ENCODE measurements around the gene C16orf86. TPM values are rescaled to one million over a fixed set of nuclear protein-coding genes. Genes with fewer than 3 reads are reported as not detected.

Gene C16orf86
- polyA plus RNA-seq, 1 of the 3 experiments (the other 2 are of a cell fraction), result 4.3 TPM

DNA sequence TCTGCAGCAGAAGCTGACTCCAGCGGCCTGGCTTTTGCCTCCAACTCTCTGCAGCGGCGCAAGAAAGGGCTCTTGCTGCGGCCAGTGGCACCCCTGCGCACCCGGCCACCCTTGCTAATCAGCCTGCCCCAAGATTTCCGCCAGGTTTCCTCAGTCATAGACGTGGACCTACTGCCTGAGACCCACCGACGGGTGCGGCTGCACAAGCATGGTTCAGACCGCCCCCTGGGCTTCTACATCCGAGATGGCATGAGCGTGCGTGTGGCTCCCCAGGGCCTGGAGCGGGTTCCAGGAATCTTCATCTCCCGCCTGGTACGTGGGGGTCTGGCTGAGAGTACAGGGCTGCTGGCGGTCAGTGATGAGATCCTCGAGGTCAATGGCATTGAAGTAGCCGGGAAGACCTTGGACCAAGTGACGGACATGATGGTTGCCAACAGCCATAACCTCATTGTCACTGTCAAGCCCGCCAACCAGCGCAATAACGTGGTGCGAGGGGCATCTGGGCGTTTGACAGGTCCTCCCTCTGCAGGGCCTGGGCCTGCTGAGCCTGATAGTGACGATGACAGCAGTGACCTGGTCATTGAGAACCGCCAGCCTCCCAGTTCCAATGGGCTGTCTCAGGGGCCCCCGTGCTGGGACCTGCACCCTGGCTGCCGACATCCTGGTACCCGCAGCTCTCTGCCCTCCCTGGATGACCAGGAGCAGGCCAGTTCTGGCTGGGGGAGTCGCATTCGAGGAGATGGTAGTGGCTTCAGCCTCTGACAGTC, 4.5 kb upstream of the C16orf86 start (continued):
- TF ChIP-seq SIN3A (IDR thresholded peaks at IDR 0.05; ENCODE audit: borderline replicate concordance, low read depth, low read length), result no peak
- TF ChIP-seq, protein P1, sequence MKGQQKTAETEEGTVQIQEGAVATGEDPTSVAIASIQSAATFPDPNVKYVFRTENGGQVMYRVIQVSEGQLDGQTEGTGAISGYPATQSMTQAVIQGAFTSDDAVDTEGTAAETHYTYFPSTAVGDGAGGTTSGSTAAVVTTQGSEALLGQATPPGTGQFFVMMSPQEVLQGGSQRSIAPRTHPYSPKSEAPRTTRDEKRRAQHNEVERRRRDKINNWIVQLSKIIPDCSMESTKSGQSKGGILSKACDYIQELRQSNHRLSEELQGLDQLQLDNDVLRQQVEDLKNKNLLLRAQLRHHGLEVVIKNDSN (IDR thresholded peaks at IDR 0.05; ENCODE audit: borderline replicate concordance, low read depth), result no peak
- TF ChIP-seq, protein P2, sequence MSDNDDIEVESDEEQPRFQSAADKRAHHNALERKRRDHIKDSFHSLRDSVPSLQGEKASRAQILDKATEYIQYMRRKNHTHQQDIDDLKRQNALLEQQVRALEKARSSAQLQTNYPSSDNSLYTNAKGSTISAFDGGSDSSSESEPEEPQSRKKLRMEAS (IDR thresholded peaks at IDR 0.05; ENCODE audit: low read depth), result no peak

DNA sequence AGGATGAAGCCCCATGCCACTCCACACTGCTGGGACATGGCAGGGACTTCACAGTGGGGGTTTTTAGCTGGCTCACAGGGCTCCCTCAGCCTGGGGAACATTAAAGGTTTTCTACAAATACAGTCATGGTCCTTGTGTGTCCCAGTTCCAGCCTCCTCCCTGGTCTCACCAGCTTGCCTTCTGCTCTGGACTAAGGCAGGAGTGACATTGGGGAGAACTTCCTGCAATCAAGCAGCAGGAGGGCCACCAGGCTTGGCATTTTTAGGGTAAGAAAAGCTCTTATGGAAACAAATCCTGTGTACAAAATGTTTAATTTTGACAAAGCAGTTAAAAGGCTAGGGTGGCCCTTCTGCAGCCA, 4.0 kb upstream of the C16orf86 start:
- Histone ChIP-seq H3K4me1 (ENCODE audit: control insufficient read depth in 1 of 2, insufficient read depth in 2 of 2, low read depth in 1 of 2, low read length in 1 of 2) (peaks cover 9 to 37% of the 10 kb centered on the region in 2 experiments; a peak in 2 of 4 replicates), H3K27me3 (ENCODE audit: insufficient read depth) (no peaks in the 10 kb centered on the region), H3K79me2 (ENCODE audit: insufficient read depth) (peaks cover 20% of the 10 kb centered on the region), H3K9me2 (no peaks in the 10 kb centered on the region), H3K9ac (no peak overlapping the region), H3K4me2 (no peak overlapping the region), H3K4me3 (ENCODE audit: low read depth in 2 of 2, low read length in 1 of 2) (no peak overlapping the region), H3K36me3 (replicated peaks in 1 of 2; ENCODE audit: control insufficient read depth in 1 of 2, insufficient read depth in 2 of 2, low read length in 1 of 2) (peaks cover 0 to 19% of the 10 kb centered on the region in 2 experiments), H3K9me3 (no peaks in the 10 kb centered on the region), H2AFZ (ENCODE audit: low read depth) (no peak overlapping the region), H3F3A (replicated peaks; ENCODE audit: insufficient read depth) (peaks cover 15% of the 10 kb centered on the region), H4K20me1 (ENCODE audit: insufficient read depth) (0 out of 2 replicates have a peak, but pooled peaks cover 3% of the 10 kb centered on the region), H3K27ac (ENCODE audit: low read depth in 2 of 2, low read length in 1 of 2) (no peak overlapping the region)
- no peak for TF ChIP-seq TCF12 (IDR thresholded peaks at IDR 0.05)
- no peak for TF ChIP-seq EP300 (IDR thresholded peaks at IDR 0.05; ENCODE audit: borderline replicate concordance in 1 of 2, low read depth in 1 of 2, low read length in 1 of 2)
- TF ChIP-seq RAD21 (IDR thresholded peaks at IDR 0.05; ENCODE audit: low read length), result no peak
- TF ChIP-seq TEAD4 (IDR thresholded peaks at IDR 0.05; ENCODE audit: borderline replicate concordance, insufficient read depth), result no peak
- no peak for TF ChIP-seq ELF1 (IDR thresholded peaks at IDR 0.05)
- no peak for TF ChIP-seq MXI1 (IDR thresholded peaks at IDR 0.05; ENCODE audit: low read depth, low read length)
- TF ChIP-seq CHD2 (IDR thresholded peaks at IDR 0.05; ENCODE audit: low read length, partially characterized antibody), result no peak
- no peak for TF ChIP-seq RFX5 (IDR thresholded peaks at IDR 0.05; ENCODE audit: low read length)
- TF ChIP-seq, protein P3, sequence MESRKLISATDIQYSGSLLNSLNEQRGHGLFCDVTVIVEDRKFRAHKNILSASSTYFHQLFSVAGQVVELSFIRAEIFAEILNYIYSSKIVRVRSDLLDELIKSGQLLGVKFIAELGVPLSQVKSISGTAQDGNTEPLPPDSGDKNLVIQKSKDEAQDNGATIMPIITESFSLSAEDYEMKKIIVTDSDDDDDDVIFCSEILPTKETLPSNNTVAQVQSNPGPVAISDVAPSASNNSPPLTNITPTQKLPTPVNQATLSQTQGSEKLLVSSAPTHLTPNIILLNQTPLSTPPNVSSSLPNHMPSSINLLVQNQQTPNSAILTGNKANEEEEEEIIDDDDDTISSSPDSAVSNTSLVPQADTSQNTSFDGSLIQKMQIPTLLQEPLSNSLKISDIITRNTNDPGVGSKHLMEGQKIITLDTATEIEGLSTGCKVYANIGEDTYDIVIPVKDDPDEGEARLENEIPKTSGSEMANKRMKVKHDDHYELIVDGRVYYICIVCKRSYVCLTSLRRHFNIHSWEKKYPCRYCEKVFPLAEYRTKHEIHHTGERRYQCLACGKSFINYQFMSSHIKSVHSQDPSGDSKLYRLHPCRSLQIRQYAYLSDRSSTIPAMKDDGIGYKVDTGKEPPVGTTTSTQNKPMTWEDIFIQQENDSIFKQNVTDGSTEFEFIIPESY (IDR thresholded peaks at IDR 0.05; ENCODE audit: borderline replicate concordance, low read depth), result no peak
- TF ChIP-seq RXRA (IDR thresholded peaks at IDR 0.05; ENCODE audit: borderline replicate concordance, low read depth), result no peak
- TF ChIP-seq, protein P4, sequence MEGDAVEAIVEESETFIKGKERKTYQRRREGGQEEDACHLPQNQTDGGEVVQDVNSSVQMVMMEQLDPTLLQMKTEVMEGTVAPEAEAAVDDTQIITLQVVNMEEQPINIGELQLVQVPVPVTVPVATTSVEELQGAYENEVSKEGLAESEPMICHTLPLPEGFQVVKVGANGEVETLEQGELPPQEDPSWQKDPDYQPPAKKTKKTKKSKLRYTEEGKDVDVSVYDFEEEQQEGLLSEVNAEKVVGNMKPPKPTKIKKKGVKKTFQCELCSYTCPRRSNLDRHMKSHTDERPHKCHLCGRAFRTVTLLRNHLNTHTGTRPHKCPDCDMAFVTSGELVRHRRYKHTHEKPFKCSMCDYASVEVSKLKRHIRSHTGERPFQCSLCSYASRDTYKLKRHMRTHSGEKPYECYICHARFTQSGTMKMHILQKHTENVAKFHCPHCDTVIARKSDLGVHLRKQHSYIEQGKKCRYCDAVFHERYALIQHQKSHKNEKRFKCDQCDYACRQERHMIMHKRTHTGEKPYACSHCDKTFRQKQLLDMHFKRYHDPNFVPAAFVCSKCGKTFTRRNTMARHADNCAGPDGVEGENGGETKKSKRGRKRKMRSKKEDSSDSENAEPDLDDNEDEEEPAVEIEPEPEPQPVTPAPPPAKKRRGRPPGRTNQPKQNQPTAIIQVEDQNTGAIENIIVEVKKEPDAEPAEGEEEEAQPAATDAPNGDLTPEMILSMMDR (IDR thresholded peaks at IDR 0.05), result no peak
- POLR2A ChIA-PET, result no interaction called here
- CTCF ChIA-PET, result interaction anchor here (0.6 to 18.3 kb wide), 13 partner anchors 10 to 265 kb away, joined by 3 to 246 read pairs (median 4); partner anchors contain the start of genes CARMIL2, CTCF and RIPOR1
- no peak for DNase-seq
